ENCODE measurements around the gene KCNK7.

KCNK7 gene

GRCh38 chr11:65585396-65586246 lies 10.0 kb downstream of the KCNK7 start:
- DNase-seq = no peak

GRCh38 chr11:65584723-65585171 lies 10.9 kb downstream of the KCNK7 start:
- no peak for DNase-seq

DNA sequence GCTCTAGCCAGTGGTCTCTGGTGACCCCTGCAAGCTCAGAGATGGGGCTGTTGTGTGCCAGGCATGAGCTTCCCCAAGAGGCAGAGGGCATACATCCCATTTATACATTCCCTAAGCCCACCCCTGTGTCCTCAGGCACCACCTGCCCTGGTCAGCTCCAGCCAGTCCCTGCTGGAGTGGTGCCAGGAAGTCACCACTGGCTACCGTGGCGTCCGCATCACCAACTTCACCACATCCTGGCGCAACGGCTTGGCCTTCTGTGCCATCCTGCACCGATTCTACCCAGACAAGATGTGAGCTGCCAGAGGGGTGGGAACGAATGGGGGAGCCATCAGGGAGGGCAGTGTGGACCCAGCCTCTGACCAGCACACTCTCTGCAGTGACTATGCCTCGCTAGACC lies 11.5 kb downstream of the KCNK7 start:
- no peak for DNase-seq

GRCh38 chr11:65583589-65583988 lies 12.0 kb downstream of the KCNK7 start:
- DNase-seq = no peak

DNA sequence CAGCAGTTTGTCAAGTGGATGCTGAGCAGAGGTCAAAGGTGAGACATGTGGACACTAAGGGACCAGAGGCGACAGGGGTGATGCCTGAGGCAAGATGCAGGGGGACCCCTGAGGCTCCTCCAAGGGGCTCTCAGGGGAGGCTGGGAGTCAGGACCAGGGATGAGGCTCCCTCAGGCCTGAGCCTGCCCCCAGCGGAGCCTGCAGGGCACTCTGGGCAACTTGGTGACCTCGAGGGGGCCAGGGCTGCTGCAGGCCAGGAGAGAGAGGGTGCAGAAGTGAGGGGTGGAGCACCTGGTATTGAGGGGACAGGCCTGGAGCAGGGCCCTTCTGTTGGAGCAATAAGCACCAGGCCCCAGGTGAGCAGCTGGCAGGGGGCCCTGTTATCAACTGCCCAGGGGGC lies 13.7 kb downstream of the KCNK7 start:
- DNase-seq = no peak

DNA sequence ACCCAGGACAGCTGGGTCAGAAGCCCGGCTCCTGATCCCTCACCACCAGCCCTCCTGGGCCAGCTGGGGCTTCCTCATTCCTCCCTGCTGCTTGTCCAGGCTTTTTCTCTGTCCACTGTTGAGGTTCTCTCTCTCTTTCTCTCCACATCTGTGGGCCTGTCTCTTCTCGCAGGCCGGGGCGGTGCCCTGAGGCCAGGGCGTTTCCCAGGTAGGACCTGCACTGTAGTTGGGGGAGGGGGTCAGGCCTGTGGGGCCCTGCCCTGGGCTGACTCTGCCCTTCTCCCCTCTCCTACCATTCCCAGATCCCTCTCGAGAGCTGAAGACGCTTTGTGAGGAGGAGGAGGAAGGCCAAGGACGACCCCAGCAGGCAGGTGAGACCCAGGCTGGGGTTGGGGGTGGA lies 14.8 kb downstream of the KCNK7 start:
- no peak for DNase-seq

DNA sequence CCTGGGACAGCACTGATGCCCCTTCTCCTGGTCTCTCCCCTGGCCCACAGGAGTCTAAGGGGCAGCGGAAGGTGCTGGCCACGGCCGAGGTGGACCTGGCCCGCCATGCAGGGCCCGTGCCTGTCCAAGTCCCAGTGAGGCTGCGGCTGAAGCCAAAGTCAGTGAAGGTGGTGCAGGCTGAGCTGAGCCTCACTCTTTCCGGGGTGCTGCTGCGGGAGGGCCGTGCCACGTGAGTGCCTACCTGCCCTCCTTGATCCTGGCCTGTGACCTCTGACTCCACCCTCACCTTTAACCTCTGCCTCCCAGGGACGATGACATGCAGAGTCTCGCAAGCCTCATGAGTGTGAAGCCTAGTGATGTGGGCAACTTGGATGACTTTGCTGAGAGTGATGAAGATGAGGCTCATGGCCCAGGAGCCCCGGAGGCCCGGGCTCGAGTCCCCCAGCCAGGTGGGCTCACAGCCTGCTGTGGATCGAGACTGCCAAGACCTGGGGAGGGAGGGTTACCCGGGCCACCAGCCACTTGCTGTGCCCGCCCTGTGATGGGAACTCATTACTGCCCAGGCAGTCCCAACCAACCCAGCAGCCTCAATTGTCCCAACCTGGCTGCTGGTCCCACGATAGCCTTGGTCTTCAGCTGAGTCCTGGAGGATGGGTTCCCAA lies 15.4 kb downstream of the KCNK7 start:
- DNase-seq = no peak

GRCh38 chr11:65579291-65579690 lies 16.3 kb downstream of the KCNK7 start:
- DNase-seq = no peak

GRCh38 chr11:65578667-65579066 lies 16.9 kb downstream of the KCNK7 start:
- DNase-seq = no peak

DNA sequence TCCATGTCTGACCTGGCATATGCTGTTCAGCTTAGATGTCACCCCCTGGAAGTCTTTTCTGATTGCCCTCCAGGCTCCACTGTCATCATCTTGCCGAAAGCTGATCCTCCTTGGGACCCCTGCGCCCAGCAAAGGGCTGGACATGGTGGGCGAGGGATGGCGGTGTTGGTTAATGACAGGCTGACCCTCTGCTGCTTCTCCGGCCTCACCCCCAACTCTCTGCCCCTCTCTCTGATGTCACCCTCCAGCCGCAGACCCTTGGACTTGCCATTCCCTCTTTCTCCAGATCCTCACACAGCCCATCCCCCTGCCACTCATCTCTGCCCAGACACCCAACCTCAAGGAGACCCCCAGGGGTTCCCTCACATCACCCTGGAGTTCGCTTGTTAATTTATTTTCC lies 17.5 kb downstream of the KCNK7 start:
- no peak for DNase-seq

DNA sequence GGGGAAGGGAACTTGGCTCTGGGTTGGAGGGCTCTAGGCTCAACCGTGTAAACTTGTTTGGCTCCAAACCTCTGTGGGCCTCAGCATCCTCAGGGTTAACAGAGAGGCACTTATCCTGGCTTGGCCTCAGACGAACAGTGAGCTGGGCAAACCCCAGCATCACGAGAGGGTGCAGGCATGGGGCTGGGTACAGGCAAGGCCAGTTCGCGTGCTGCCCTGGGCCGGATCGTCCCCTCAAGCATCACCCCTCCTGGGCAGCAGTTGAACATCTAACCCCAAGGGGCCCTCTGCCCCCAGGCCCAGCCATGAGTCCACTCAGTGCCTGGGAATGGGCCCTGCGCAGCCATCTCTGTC lies 17.9 kb downstream of the KCNK7 start:
- no peak for DNase-seq

DNA sequence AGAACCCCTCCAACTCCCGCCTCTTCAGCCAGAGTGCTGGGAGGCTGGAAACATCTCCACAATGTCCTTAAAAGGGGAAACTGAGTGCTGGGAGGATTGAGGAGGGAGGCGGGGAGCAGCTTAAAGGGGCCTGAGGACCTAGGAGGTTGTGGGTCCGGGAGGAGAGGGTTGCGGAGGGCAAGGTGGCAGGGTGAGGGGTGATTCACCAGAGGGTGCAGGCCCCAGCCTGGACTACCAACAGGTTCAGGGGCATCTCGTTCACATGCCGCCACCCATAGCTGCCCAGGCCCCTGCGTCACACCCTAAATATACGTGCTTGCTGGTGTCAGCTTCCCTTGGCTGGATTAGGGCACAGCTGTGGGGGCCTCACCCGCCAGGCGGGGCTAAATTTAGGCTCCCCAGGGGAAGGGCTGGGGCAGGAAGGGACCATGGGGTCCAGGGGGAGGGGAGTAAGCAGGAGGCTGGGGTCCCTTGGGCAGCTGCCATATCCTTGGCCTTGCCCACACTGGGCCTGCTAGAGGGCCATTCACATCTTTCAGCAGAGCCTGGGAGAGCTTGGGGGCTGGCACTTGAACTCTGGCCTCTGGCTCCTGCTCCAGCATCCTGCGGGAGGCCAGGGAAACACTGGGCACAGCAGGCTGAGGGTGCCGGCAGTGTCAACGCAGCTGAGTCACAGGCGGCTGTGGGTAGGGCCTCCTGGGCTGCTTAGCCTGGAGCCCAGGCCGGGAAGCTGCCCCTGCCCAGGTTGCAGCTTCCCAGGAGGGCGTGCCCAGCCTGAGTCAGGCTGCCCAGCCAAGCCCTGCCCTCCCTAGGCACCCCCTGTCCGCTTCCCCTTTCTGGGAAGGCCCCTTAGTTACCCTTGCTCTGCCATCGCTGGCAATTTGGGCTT lies 18.5 kb downstream of the KCNK7 start:
- no peak for DNase-seq

- DNase-seq = no peak
Observed at GRCh38 chr11:65576232-65576866, 19.3 kb downstream of the KCNK7 start.

- peak; percentile 83 for DNase-seq
Observed at GRCh38 chr11:65575568-65576231, 19.9 kb downstream of the KCNK7 start, which contains the start of gene EHBP1L1. EHBP1L1 (plus strand) TSS chr11:65576053; CDS start chr11:65576303, 250 bp downstream.

- no peak for DNase-seq
Observed at GRCh38 chr11:65574811-65575567, 20.6 kb downstream of the KCNK7 start.

GRCh38 chr11:65574109-65574810 lies 21.3 kb downstream of the KCNK7 start:
- DNase-seq = peak; percentile 98

GRCh38 chr11:65573391-65574079 lies 22.1 kb downstream of the KCNK7 start:
- no peak for DNase-seq

- DNase-seq = peak; percentile 89
Observed at GRCh38 chr11:65572356-65573051, 23.1 kb downstream of the KCNK7 start, which contains the start of gene FAM89B. FAM89B (plus strand) TSS chr11:65572538; CDS start chr11:65572670, 132 bp downstream.

GRCh38 chr11:65571940-65572339 lies 23.7 kb downstream of the KCNK7 start:
- DNase-seq = no peak
